Stimulated activated CD4-positive, alpha-beta T cell treated with anti-CD3 and anti-CD28 coated beads, Interleukin-12 subunit alpha, Interleukin-12 subunit beta, amount 100 ng/mL, for 4 hours (primary cell): Measurements from ENCODE around the gene GGTLC3.
"Not testable (repeated sequence)": the region's sequence is repeated elsewhere in the genome, so short reads cannot be mapped to it uniquely, and the experiment has no call there.

Source experiments
- DNase-seq: peaks from one replicate; pipeline ENCODE4 v3.0.0-alpha.2; 2020

GGTLC3 gene

GRCh38 chr22:18512378-18512777 is 5.6 kb downstream of the GGTLC3 start:
- DNase-seq: not testable (repeated sequence)

GRCh38 chr22:18511327-18511726 is 6.6 kb downstream of the GGTLC3 start:
- DNase-seq: not testable (repeated sequence)

- not testable (repeated sequence) for DNase-seq
These were observed 21.7 kb downstream of the GGTLC3 start for GRCh38 chr22:18496227-18496626.
